A673 (cell line): ENCODE results near the gene GNB2. TPM values are rescaled to one million over a fixed set of nuclear protein-coding genes. Genes with fewer than 3 reads are reported as not detected.

ENCODE experiments used
- BruUV-seq: library from RNA; stranded (reverse); fragments of 400-500 nt; replicated peaks from 2 replicates; lab custom pipeline; 2021; lab: Mats Ljungman, UMichigan
- CTCF ChIA-PET: fragments of 300-600 bp; sonication (Branson Sonifier 250); formaldehyde crosslinking; loops from one replicate; lab custom pipeline; 2022; ENCODE audit warnings: antibody characterized with exemption; lab: Charles Lee
- POLR2A ChIA-PET: fragments of 300-600 bp; sonication (Branson Sonifier 250); formaldehyde crosslinking; loops from one replicate; lab custom pipeline; 2022; ENCODE audit warnings: antibody characterized with exemption; ENCODE audit not compliant: low non-redundant PET; lab: Charles Lee
- DNase-seq: peaks from one replicate; pipeline ENCODE4 v3.0.0-alpha.2; 2015; ENCODE audit warnings: low spot score
- H3K27ac ChIP-seq: fragments of 200-600 bp; sonication (generic); 2 replicates; pipeline ENCODE4 v1.5.1; 2016; ENCODE audit warnings: mixed run types, low read depth, mild to moderate bottlenecking, mixed read lengths, antibody characterized with exemption, low read length; ENCODE audit not compliant: poor library complexity, severe bottlenecking
- H3K27me3 ChIP-seq: fragments of 200-600 bp; sonication (generic); replicated peaks from 2 replicates; pipeline ENCODE4 v1.6.1; 2017; ENCODE audit warnings: mixed run types, low read depth, mild to moderate bottlenecking, mixed read lengths, antibody characterized with exemption, low read length; ENCODE audit not compliant: insufficient read depth, poor library complexity
- H3K36me3 ChIP-seq: fragments of 200-600 bp; sonication (generic); 2 replicates; pipeline ENCODE4 v1.6.1; 2016; ENCODE audit warnings: mixed run types, mild to moderate bottlenecking, mixed read lengths, antibody characterized with exemption, low read length; ENCODE audit not compliant: insufficient read depth, poor library complexity, severe bottlenecking
- H3K4me1 ChIP-seq: fragments of 200-600 bp; sonication (generic); 2 replicates; pipeline ENCODE4 v1.6.1; 2017; ENCODE audit warnings: mixed run types, mild to moderate bottlenecking, mixed read lengths, antibody characterized with exemption, low read length; ENCODE audit not compliant: insufficient read depth, poor library complexity, severe bottlenecking
- H3K4me3 ChIP-seq: fragments of 200-600 bp; sonication (generic); 2 replicates; pipeline ENCODE4 v1.5.1; 2016; ENCODE audit warnings: low read depth, mixed run types, mild to moderate bottlenecking, mixed read lengths, low read length; ENCODE audit not compliant: poor library complexity, severe bottlenecking
- H3K9me3 ChIP-seq: fragments of 200-600 bp; sonication (generic); 2 replicates; pipeline ENCODE4 v1.6.1; 2016; ENCODE audit warnings: mixed run types, low read depth, mild to moderate bottlenecking, mixed read lengths, antibody characterized with exemption, low read length; ENCODE audit not compliant: poor library complexity, severe bottlenecking
- EZH2 ChIP-seq: fragments of 200-600 bp; sonication (generic); IDR thresholded peaks from 2 replicates; pipeline ENCODE4 v1.6.1; 2017; ENCODE audit warnings: borderline replicate concordance, low read depth, mild to moderate bottlenecking, mixed read lengths, antibody characterized with exemption, low read length; ENCODE audit not compliant: poor library complexity, severe bottlenecking
- intact Hi-C: fragments of 100-400 bp; cut with micrococcal nuclease; formaldehyde crosslinking; loops from one replicate; pipeline ENCODE4 v1.10.0; 2022; ENCODE audit not compliant: unreplicated experiment
- total RNA-seq: library from RNA; stranded (reverse); gene quantifications from 2 replicates; pipeline ENCODE4 v1.2.3, GENCODE V29; 2021
- TF ChIP-seq, protein P1 (sequence below): fragments of 300-800, 200-600 bp; sonication (generic); conservative IDR thresholded peaks from 2 replicates; pipeline ENCODE4 v1.5.1; 2017; ENCODE audit warnings: low read depth, mild to moderate bottlenecking, antibody characterized with exemption, low read length, moderate library complexity, mixed read lengths

GNB2 gene
- total RNA-seq, 1 experiment from 2014 or later, result 225 TPM

DNA sequence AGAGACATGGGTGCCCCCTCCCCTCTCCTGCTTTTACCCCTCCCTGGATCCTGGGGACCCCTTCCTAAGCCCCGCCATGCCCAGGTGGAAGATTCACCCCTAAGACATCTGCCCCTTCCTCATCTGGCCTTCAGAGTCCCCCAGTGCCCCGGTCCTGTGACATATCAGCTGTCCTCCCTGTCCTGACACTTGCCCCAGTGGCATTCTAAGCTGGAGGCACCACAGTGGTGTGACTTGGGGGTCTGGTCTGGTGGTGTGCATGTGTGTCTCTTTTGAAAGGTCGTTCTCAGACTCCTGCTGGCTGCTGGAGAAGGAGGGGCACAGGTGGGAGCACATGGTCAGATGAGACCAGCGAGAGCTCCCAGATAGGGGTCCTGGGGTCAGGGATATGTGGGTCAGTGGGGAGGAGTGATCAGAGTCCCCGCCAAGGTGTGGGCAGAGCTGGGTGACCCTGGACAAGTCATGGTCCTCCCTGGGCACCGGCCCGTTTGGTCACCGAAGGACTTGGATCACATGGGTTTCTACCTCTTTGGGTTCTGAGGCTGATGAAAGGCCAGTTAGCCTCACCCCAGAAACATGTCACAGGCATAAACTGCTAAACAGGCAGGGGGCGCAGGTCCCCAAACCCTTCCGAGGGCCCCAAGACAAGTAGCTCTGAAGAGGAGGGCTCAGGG is 31.5 kb upstream of the GNB2 start:
- Histone ChIP-seq H3K27me3 (no peaks in the 10 kb centered on the region), H3K9me3 (no peaks in the 10 kb centered on the region), H3K4me3 (no peak overlapping the region), H3K4me1 (no peaks in the 10 kb centered on the region), H3K27ac (no peak overlapping the region), H3K36me3 (no peaks in the 10 kb centered on the region)
- intact Hi-C loops, result no loop called here
- TF ChIP-seq, protein P1, sequence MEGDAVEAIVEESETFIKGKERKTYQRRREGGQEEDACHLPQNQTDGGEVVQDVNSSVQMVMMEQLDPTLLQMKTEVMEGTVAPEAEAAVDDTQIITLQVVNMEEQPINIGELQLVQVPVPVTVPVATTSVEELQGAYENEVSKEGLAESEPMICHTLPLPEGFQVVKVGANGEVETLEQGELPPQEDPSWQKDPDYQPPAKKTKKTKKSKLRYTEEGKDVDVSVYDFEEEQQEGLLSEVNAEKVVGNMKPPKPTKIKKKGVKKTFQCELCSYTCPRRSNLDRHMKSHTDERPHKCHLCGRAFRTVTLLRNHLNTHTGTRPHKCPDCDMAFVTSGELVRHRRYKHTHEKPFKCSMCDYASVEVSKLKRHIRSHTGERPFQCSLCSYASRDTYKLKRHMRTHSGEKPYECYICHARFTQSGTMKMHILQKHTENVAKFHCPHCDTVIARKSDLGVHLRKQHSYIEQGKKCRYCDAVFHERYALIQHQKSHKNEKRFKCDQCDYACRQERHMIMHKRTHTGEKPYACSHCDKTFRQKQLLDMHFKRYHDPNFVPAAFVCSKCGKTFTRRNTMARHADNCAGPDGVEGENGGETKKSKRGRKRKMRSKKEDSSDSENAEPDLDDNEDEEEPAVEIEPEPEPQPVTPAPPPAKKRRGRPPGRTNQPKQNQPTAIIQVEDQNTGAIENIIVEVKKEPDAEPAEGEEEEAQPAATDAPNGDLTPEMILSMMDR, result no peak
- no peak for TF ChIP-seq EZH2
- DNase-seq, result no peak
- ChIA-PET CTCF (interaction anchor here (0.5 kb wide), 1 partner anchor 32 kb away, joined by 5 read pairs; no protein-coding TSS in a partner anchor), POLR2A (no interaction called here)
- BruUV-seq, result no TSS peak

DNA sequence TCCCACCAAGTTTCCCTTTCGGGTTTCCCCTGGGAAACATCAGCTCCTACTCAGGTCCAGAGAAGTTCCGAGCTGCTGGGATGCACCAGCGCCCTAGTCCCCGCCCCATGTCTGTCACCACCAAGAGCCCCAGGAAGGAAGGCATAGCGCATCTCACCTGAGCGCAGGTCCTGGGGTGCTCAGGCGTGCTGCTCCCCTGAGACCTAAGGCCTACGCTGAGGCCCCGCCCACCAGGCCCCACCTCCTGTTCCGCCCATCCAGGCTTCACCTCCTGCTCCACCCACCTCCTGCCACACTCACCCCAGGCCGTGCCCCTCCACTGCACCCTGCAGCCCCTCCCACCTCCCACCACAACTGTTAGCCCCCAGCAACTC is 31.0 kb upstream of the GNB2 start:
- POLR2A ChIA-PET, result no interaction called here
- TF ChIP-seq EZH2, result no peak
- TF ChIP-seq, protein P1, result no peak

DNA sequence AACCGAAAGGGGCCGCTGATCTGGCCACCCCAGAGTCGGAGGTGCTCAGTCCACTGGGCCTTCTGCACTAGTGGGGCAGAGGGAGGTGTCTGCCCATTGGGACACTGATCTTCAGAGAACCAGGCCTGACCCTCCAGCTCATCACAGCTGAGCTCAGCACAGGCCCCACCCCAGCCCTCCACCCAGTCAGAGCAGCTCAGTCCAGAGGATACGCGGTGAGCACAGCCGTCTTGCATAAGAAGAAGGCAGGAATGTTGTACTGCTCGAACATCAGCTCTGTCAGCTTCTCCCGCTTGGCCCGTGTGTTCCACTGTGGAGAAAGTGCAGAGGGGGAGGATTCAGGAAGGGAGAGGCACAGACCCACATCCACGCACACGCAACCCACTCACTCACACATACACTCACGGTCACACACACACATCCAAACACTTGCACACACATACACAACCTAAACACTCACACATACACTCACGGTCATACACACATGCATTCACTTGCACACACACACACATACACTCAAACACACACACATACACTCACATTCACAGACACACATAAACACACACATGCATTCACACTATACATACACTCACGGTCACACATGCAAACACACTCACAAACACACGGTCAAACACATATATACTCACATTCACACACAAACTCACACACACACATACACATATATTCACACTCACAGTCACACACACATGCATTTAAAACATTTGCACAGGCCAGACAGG is 23.5 kb upstream of the GNB2 start:
- Histone ChIP-seq H3K36me3 (no peaks in the 10 kb centered on the region), H3K27me3 (no peaks in the 10 kb centered on the region), H3K27ac (no peak overlapping the region), H3K9me3 (no peaks in the 10 kb centered on the region), H3K4me1 (no peaks in the 10 kb centered on the region), H3K4me3 (no peak overlapping the region)
- no peak for DNase-seq
- no peak for TF ChIP-seq EZH2
- TF ChIP-seq, protein P1, result no peak
- intact Hi-C loops, result no loop called here
- ChIA-PET CTCF (no interaction called here), POLR2A (no interaction called here)
- BruUV-seq, result no TSS peak

More for the DNA sequence above, 31.0 kb upstream of the GNB2 start:
- BruUV-seq, result no TSS peak
- intact Hi-C loops, result no loop called here
- Histone ChIP-seq H3K27ac (no peak overlapping the region), H3K27me3 (no peaks in the 10 kb centered on the region), H3K4me3 (no peak overlapping the region), H3K36me3 (no peaks in the 10 kb centered on the region), H3K4me1 (no peaks in the 10 kb centered on the region), H3K9me3 (no peaks in the 10 kb centered on the region)
- DNase-seq, result no peak
- CTCF ChIA-PET, result interaction anchor here (0.5 kb wide), 1 partner anchor 32 kb away, joined by 5 read pairs; no protein-coding TSS in a partner anchor
